LHCN-M2 (cell line): ENCODE results near the gene NIPA2. TPM values are rescaled to one million over a fixed set of nuclear protein-coding genes. Genes with fewer than 3 reads are reported as not detected.
A peak's percentile ranks its signal among the peaks of the same experiment; 100 is the strongest.

Experiments
- DNase-seq: peaks from one replicate; pipeline ENCODE4 v3.0.0-alpha.2; 2012; ENCODE audit warnings: low read depth
- total RNA-seq: library from RNA; depleted of rRNA; stranded (reverse); fragments of >200 nt; gene quantifications from 2 replicates; pipeline ENCODE4 v1.2.3, GENCODE V29; 2014

NIPA2 gene
- total RNA-seq, 1 experiment from 2014 or later = 118 TPM

DNA sequence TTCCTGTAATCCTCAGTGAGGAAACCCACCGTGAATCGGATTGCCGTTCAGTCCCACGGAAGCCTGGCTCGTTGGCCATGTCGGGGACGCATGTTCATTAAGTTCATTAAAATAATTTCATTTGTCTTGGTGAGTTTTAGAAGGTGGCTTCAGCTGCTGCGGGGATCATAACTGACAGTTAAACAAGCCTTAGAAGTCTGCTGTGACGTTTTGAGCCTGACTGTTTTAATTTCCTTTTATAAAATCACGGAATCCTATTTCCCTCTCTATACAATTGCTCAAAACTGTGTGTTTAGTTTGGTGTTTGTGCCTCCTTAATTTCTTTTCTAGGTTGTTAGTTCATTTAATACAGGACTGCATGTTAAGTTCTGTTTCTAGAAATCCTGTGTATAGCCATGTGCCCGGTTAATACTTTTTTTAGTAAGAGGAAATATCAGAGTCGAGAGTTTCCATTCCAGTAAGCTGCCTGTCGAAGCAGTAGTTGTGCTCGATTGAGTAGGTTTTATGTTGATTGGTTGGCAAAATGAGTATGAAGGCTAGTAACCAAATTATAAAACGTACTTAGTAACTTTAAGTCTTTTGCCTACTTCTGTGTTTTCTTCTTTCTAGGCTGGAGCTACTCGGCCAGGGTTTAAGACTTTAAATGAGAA lies 705 bp downstream of the NIPA2 start:
- no peak for DNase-seq

GRCh38 chr15:22844421-22845288 lies 6.2 kb downstream of the NIPA2 start:
- DNase-seq = no peak

DNA sequence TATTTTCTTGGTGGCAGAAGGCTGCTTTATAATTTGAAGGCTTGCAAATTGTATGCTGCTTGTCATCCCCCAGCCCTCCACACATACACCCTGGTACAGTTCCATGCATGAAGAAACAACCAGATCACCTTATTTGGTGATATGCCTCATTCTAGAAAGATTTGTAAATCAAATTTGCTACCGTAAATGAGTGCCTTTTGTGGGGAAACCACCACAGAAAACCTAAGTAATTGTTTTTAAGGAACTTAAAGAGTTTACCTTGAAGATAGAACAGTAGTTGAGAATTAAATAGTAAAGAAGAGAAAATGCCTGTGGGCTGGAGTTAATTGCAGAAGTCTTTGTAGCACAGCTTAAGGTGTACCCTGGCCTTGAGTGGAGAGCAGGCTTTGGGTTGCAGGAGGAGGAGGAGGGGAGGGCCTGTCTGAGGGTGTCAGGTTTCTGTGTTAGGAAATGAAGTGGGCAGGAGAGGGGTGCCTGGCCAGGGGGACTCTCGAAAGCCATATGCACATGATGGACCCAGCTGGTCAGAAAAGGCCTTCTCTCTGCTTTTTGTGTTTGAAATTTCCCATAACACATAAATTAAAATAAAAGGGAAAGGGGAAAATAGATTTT lies 6.9 kb downstream of the NIPA2 start:
- no peak for DNase-seq

DNA sequence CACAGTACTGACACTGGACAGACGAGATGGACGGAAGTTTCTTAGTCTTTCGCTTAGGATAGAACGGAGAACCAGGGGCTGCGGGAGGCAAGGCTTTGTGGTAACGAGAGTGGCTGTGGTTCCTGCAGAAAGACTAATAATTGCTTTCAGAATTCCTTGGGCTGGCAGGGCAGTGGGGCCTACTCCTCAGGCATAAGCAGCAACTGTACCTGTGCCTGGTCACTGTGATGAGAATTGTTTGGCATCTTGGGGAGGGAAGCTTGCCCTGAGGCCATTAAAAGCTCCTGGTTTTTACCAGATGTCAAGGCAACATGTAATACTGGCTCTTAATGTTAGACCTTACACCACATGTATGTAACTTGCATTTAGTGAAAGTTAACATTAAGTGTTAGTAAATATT lies 7.6 kb downstream of the NIPA2 start:
- DNase-seq = no peak

DNA sequence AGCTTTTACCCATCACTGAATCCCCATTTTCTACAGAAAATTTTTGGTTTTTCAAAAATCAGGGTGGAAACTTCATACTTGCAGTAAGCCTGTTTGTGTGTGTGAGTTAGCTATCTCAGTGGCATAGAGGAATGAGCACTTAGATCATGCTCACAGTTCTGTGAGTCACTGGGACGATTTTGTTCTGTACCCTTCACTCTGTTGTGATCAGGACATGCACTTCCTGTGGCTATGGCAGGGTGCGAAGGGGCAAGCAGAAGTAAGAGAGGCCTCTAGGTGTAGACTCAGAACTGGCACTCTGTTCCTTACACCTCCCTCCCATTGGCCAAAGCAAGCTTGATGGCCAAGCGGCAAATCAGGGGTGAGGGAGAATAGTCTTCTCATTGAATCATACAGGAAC lies 11.6 kb downstream of the NIPA2 start:
- DNase-seq = peak; percentile 19

GRCh38 chr15:22851513-22851912 lies 13.0 kb downstream of the NIPA2 start:
- DNase-seq = no peak

DNA sequence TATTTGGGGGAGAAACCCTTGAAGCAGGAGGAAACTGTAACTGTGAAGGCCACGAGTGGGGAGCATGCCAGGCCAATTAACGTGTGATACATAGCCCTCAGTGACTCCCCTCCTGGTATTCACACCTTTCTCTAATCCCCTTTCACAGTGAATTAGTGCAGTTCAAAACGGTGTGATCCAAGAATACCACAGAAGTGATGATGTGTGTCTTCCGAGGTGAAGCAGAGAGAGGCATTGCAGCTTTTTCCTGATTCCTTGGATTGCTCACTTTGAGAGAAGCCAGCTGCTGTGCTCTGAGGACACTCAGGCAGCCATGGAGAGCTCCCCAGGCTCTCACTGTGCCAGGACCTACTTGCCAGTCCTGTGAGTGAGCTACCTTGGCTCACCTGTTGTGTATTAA lies 17.3 kb downstream of the NIPA2 start:
- no peak for DNase-seq

- no peak for DNase-seq
These were observed 18.2 kb downstream of the NIPA2 start for GRCh38 chr15:22856659-22857058.

GRCh38 chr15:22861161-22861560 lies 22.7 kb downstream of the NIPA2 start:
- no peak for DNase-seq

DNA sequence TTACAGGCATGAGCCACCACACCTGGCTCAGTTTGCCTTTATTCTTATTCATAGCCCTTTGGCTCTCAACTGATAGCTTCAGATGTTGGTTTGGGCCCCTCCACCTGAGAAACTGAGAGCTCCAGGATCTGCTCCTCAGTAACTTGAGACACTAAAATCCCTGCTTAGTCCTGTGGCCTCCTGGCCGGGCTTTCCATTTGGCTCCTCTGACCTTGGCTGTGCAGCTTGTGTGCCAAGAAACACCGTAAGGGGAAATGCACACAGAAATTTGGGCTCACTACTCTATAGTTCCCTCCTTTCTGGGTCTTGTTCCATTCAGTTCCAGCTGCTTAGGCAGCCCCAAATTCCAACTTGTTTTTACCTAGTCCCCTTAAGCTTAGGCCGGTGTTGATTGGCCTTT lies 24.9 kb downstream of the NIPA2 start:
- no peak for DNase-seq

- DNase-seq = peak; percentile 48
These were observed 27.6 kb downstream of the NIPA2 start for GRCh38 chr15:22866079-22866478.

- no peak for DNase-seq
These were observed 29.4 kb downstream of the NIPA2 start for GRCh38 chr15:22867886-22868285.

GRCh38 chr15:22868495-22868894 lies 30.0 kb downstream of the NIPA2 start:
- DNase-seq = no peak

DNA sequence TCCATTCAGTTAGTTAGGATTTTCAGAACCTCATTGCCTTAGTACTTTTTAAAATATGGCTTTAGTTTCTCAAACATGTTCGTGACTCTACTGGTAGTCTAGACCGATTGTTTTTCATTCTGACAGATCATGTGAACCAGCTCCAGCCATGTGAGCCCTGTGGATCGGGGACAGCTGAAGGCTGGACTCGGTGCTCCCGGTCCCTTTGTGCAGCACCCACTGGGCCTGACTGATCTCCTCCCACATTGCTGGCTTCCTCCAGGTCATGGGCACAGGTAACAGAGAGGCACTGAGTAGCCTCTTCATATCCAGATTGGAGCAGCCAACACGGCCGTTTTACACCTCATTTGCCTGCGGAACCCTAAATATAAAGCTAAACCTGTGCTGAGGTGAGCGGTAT lies 30.5 kb downstream of the NIPA2 start:
- no peak for DNase-seq

DNA sequence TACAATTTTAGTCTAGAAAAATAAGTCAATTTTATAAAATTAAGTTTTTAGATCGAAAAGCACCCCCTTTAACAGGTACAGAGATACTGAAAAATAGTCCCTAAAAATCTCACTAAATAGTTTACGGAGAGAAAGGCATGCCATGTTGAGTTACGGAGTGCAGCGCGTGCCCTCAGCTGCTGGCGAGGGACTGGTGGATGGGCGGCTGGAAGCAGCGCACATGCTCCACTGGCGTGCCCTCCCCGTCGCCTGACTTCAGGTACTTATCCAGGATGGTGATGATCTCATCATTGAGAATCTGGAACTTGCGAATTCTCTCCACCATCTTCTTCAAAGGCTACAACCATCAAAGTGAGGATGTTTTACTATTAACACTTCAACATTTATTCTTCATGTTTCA lies 31.4 kb downstream of the NIPA2 start:
- no peak for DNase-seq

DNA sequence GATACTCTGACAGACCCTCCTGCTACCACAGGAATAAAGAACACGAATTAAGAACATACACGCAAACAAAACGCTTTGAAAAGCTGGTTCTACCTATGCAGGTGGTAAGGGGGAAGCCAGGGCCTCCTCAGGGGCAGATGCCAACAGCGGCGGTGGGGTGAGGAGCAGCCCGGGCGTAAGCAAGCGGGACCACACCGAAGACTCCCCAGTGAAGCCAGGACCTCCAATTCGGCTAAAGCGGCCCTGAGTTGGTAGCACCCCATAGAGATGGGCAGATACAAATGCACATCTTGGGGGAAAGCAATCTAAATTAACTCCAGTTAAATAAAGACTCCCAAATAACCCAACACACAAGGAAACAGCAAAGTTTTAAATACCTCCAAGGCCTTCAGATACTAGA lies 32.4 kb downstream of the NIPA2 start:
- no peak for DNase-seq

DNA sequence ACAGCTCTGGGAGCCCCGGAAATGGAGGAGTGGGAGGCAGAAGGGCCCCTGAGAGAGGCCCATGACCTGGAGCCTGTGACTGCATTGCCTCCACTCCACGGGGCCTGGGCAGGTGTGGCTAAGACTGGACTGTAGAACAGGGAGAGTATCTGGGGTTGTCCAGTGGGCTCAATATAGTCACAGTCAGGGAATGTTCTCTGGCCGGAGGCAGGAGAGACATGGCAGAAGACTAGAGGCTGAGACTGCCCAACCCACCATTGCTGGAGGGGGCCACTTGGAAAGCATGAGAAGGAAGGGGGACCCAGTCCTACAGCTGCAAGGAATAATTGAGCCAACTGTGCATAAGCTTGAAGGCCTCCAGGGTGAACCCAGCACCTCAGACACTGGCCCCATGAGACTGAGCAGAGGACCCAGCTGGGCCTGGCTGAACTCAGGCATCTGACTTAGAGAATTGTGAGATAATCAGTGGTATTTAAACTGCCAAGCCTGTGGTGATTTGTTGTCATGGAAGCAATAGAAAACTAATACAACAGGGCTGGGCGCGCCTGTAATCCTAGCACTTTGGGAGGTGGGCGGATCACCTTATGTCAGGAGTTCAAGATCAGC lies 33.1 kb downstream of the NIPA2 start:
- no peak for DNase-seq

DNA sequence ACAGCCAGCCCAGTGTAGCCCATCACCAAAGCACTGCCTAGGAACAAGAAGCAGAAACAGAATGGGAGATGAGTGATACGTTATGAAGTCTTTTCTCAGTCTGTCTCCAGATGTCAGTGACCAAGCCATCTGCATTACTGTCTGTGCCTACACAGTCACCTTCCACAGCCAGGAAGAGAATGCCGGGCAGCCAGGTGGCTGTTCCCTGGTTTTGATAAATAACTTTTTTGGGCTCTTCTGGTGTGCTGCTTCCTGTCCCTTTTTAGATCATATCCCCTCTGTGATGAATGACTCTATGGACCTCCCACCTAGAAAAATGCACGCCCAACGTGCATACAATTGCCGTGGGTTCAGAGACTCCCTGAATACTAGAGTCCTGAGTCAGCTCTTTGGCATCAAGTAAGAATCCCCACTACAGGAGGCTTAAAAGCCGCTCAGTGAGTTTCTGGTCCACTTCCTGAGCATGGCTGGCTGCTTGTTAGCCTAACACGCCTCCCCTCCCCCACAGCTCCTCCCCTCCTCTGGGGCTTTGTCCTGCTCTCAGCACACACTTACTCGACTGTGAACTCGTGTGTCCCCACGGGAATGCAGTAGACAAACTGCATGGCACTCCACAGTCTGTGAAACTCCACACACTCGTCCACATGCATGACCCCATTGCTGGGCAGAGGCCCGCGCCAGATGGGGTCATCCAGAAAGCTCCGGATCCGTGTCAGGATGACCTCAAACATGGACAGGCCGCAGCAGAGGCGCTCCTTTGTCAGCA lies 34.7 kb downstream of the NIPA2 start:
- no peak for DNase-seq

DNA sequence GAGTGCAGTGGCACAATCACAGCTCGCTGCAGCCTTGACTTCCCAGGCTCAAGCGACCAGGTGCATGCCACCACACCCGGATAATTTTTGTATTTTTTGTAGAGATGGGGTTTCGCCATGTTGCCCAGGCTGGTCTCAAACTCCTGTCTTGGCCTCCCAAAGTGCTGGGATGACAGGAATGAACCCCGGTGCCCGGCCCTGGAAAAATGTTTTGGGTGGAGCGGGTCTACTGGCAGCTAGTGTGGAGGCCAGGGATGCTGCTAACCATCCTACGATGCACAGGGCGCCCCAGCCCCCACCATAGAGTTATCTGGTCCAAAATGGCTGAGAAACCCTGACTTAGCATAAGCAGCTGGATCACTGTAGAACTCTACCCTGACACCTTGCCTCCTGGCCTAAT lies 35.4 kb downstream of the NIPA2 start:
- no peak for DNase-seq

DNA sequence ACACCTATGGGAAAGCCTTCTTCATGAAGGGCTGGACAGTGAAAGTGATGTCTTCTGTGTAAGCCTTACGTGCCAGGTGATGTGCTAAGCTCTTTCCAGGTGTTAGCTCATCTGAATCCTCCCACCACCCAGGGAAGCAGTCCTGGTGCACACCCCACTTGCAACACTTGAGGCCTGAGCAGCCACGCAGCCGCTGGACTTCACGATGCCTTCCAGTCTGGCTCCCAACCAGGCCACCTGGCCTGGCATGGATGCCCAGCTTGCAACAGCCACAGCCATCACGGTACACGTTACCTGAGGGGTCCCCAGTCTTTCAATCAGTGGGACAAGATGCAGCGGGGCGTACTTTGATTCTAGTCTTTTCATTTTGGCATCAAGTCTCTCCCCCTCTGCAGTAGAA lies 35.8 kb downstream of the NIPA2 start:
- no peak for DNase-seq

DNA sequence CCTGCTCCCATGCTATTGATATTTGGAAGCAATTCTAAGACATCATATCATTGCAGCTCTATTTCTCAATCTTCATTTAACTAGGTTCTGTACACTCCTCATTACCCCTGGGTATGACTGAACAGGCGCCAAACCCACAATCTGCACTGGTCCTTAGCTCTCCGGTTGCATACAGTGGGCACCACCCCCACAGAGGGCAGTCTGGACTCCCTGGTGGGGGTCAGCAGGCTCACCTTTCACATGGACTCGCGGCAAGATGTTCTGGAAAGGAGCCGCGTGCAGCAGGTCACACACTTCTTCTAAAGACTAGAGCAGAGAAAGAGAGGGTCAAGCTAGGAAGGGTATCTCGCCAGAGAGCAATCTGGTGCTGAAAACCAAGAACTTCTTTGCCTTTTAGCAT lies 36.5 kb downstream of the NIPA2 start:
- no peak for DNase-seq

GRCh38 chr15:22877117-22877516 lies 38.7 kb downstream of the NIPA2 start:
- no peak for DNase-seq
